Endothelial cell of umbilical vein (primary cell): Measurements from ENCODE around the gene DEUP1. TPM values are rescaled to one million over a fixed set of nuclear protein-coding genes. Genes with fewer than 3 reads are reported as not detected.

ENCODE experiments used
- BruUV-seq: library from RNA; stranded (reverse); fragments of 400-500 nt; replicated peaks from 2 replicates; lab custom pipeline; 2021; lab: Mats Ljungman, UMichigan
- CTCF ChIA-PET: fragments of 300-600, 350-600 bp; sonication (Branson Sonifier 250); formaldehyde crosslinking; loops from one replicate; lab custom pipeline; 2021; ENCODE audit warnings: antibody characterized with exemption, inconsistent platforms; lab: Charles Lee
- POLR2A ChIA-PET: fragments of 300-600, 350-600 bp; sonication (Branson Sonifier 250); formaldehyde crosslinking; loops from one replicate; lab custom pipeline; 2021; ENCODE audit warnings: antibody characterized with exemption, inconsistent platforms; lab: Charles Lee
- DNase-seq: peaks from one replicate; pipeline ENCODE4 v3.0.0-alpha.2; 2011; ENCODE audit warnings: low read depth, low spot score
- FAIRE-seq: peaks from 2 replicates; lab custom pipeline; 2011; peaks lifted over from hg19 to GRCh38; lab: Jason Lieb, UNC
- H2AFZ ChIP-seq: 2 replicates; pipeline ENCODE4 v1.6.0; 2012; ENCODE audit warnings: low read depth, low read length, control low read depth, inconsistent platforms
- H3K27ac ChIP-seq: 2 replicates; pipeline ENCODE4 v1.5.1; 2011; ENCODE audit warnings: low read depth, mild to moderate bottlenecking, control low read depth, low read length, moderate library complexity; ENCODE audit not compliant: insufficient read depth
- H3K27me3 ChIP-seq, 2 experiments: 2 replicates each; pipeline versions ENCODE4 v1.6.0 to v1.6.1; 2011; ENCODE audit warnings: low read length in 2 of 2, mixed read lengths in 1 of 2; ENCODE audit not compliant: control insufficient read depth in 2 of 2, insufficient read depth in 2 of 2
- H3K36me3 ChIP-seq, 2 experiments: 2 replicates in 1 of 2; 3 replicates in 1 of 2; pipeline ENCODE4 v1.5.1; 2011; ENCODE audit warnings: low read length in 2 of 2, mild to moderate bottlenecking in 1 of 2, moderate library complexity in 1 of 2; ENCODE audit not compliant: control insufficient read depth in 2 of 2, insufficient read depth in 2 of 2; ENCODE audit errors: extremely low read depth in 1 of 2
- H3K4me1 ChIP-seq: 3 replicates; pipeline ENCODE4 v1.5.1; 2011; ENCODE audit warnings: mild to moderate bottlenecking, low read length; ENCODE audit not compliant: control insufficient read depth, insufficient read depth; ENCODE audit errors: extremely low read depth
- H3K4me2 ChIP-seq: 2 replicates; pipeline ENCODE4 v1.6.1; 2011; ENCODE audit warnings: low read length, control low read depth, mixed read lengths; ENCODE audit not compliant: insufficient read depth
- H3K4me3 ChIP-seq, 3 experiments: fragments of 200-600 bp in 1 of 3; sonication (generic), shearing (Covaris generic) in 1 of 3; replicated peaks in 1 of 3; 2 replicates each; pipeline ENCODE4 v1.5.1; 2011 to 2016; ENCODE audit warnings: control low read depth in 3 of 3, low read length in 3 of 3, mild to moderate bottlenecking in 2 of 3, inconsistent platforms in 1 of 3, low read depth in 1 of 3, moderate library complexity in 1 of 3; ENCODE audit not compliant: insufficient read depth in 1 of 3
- H3K79me2 ChIP-seq: 2 replicates; pipeline ENCODE4 v1.6.0; 2012; ENCODE audit warnings: low read length, inconsistent platforms; ENCODE audit not compliant: control insufficient read depth, insufficient read depth
- H3K9ac ChIP-seq: replicated peaks from 2 replicates; pipeline ENCODE3; 2011; ENCODE audit warnings: low read length, control low read depth; ENCODE audit not compliant: insufficient read depth; ENCODE audit errors: extremely low read depth
- H3K9me1 ChIP-seq: replicated peaks from 3 replicates; pipeline ENCODE4 v1.6.0; 2011; ENCODE audit warnings: mild to moderate bottlenecking, low read length; ENCODE audit not compliant: control insufficient read depth, insufficient read depth; ENCODE audit errors: extremely low read depth
- H3K9me3 ChIP-seq: replicated peaks from 2 replicates; pipeline ENCODE4 v1.5.1; 2012; ENCODE audit warnings: low read length, inconsistent platforms; ENCODE audit not compliant: control insufficient read depth, insufficient read depth
- H4K20me1 ChIP-seq: replicated peaks from 2 replicates; pipeline ENCODE3; 2011; ENCODE audit warnings: mild to moderate bottlenecking, low read length; ENCODE audit not compliant: control insufficient read depth, insufficient read depth; ENCODE audit errors: extremely low read depth
- CTCF ChIP-seq, 2 donors: IDR thresholded peaks; 1 replicate in 1 of 2; 2 replicates in 1 of 2; pipeline ENCODE4 v1.5.1; 2011; ENCODE audit warnings: low read length in 2 of 2, mild to moderate bottlenecking in 2 of 2, moderate library complexity in 2 of 2, control low read depth in 1 of 2, inconsistent platforms in 1 of 2, low read depth in 1 of 2; ENCODE audit not compliant: insufficient read depth in 1 of 2; ENCODE audit errors: extremely low read depth in 1 of 2
- EZH2 ChIP-seq: IDR thresholded peaks from 2 replicates; pipeline ENCODE4 v1.6.1; 2012; ENCODE audit warnings: borderline replicate concordance, low read depth, mild to moderate bottlenecking, moderate library complexity, low read length, inconsistent platforms; ENCODE audit not compliant: severe bottlenecking
- FOS ChIP-seq: IDR thresholded peaks from 2 replicates; pipeline ENCODE4 v1.6.1; 2011; ENCODE audit warnings: mild to moderate bottlenecking, low read length, moderate library complexity, borderline replicate concordance; ENCODE audit not compliant: insufficient read depth
- GATA2 ChIP-seq: IDR thresholded peaks from 2 replicates; pipeline ENCODE4 v1.7.0; 2011; ENCODE audit warnings: low read depth, mild to moderate bottlenecking, moderate library complexity, mixed read lengths, low read length; ENCODE audit not compliant: insufficient read length, insufficient read depth
- JUN ChIP-seq: IDR thresholded peaks from 2 replicates; pipeline ENCODE4 v1.6.1; 2011; ENCODE audit warnings: borderline replicate concordance, low read depth; ENCODE audit not compliant: insufficient read length, insufficient read depth
- MAX ChIP-seq: IDR thresholded peaks from 2 replicates; pipeline ENCODE4 v1.6.1; 2011; ENCODE audit not compliant: insufficient read depth, insufficient read length
- MYC ChIP-seq: IDR thresholded peaks from one replicate; pipeline ENCODE4 v1.6.1; 2011; ENCODE audit warnings: mild to moderate bottlenecking, low read depth, low read length
- POLR2A ChIP-seq: IDR thresholded peaks from 2 replicates; pipeline ENCODE4 v1.6.1; 2012; ENCODE audit warnings: low read depth, mild to moderate bottlenecking, control low read depth, low read length
- POLR2AphosphoS5 ChIP-seq: IDR thresholded peaks from 2 replicates; pipeline ENCODE4 v1.6.1; 2012; ENCODE audit warnings: low read depth, mild to moderate bottlenecking, control low read depth, low read length, moderate library complexity; ENCODE audit not compliant: insufficient read depth
- dilution Hi-C: fragments of 300-500 bp; cut with MboI; formaldehyde crosslinking; loops from one replicate; pipeline ENCODE4 v1.15.0; 2019; ENCODE audit warnings: low sequenced_read_pairs; ENCODE audit not compliant: extremely low pct_ligation_motif_present
- intact Hi-C: fragments of 100-400 bp; cut with micrococcal nuclease; formaldehyde crosslinking; loops from one replicate; pipeline ENCODE4 v1.10.0; 2022
- polyA plus RNA-seq, 4 experiments: library from polyadenylated mRNA; depleted of rRNA in 3 of 4; stranded (reverse) in 3 of 4; unstranded in 1 of 4; fragments of >200 nt; gene quantifications; 2 replicates each; pipeline versions ENCODE4 v1.2.1 to v1.2.3, GENCODE V29; 2011 to 2012; ENCODE audit warnings: missing spikeins in 1 of 4
- total RNA-seq: library from RNA; stranded (reverse); gene quantifications from 2 replicates; pipeline ENCODE4 v1.2.3, GENCODE V29; 2021

DEUP1 gene
- total and polyA plus RNA-seq, 2 donors (not counting 3 experiments of a cell fraction or from before 2014, with no cell fraction given) = not detected

- H3K4me3 ChIP-seq = no peak overlapping the region
- H3K79me2 ChIP-seq = no peaks in the 10 kb centered on the region
- H3K9me1 ChIP-seq = no peaks in the 10 kb centered on the region
- FAIRE-seq = no peak
- H3K27me3 ChIP-seq = no peaks in the 10 kb centered on the region
- no TSS peak for BruUV-seq
- H3K9ac ChIP-seq = no peak overlapping the region
- no peaks in the 10 kb centered on the region for H3K9me3 ChIP-seq
- intact Hi-C loops (no loop called here), dilution Hi-C loops (no loop called here)
- H2AFZ ChIP-seq = no peak overlapping the region
- POLR2A ChIA-PET = no interaction called here
- H4K20me1 ChIP-seq = no peaks in the 10 kb centered on the region
- CTCF ChIA-PET = no interaction called here
- H3K4me2 ChIP-seq = no peak overlapping the region
- no peaks in the 10 kb centered on the region for H3K4me1 ChIP-seq
- TF ChIP-seq GATA2 (no peak), MAX (no peak), CTCF (IDR thresholded peaks at IDR 0.05; ENCODE audit: extremely low read depth in 1 of 2, insufficient read depth in 1 of 2, low read depth in 1 of 2, low read length in 2 of 2) (no peak), EZH2 (no peak), POLR2AphosphoS5 (no peak)
- H3K36me3 ChIP-seq = no peaks in the 10 kb centered on the region
- DNase-seq = no peak
- H3K27ac ChIP-seq = no peak overlapping the region
Observed at GRCh38 chr11:93467054-93467453, 136.5 kb downstream of the DEUP1 start.

- DNase-seq (no peak), FAIRE-seq (no peak)
- Histone ChIP-seq H3K4me1 (no peaks in the 10 kb centered on the region), H3K27me3 (no peaks in the 10 kb centered on the region), H3K4me3 (no peak overlapping the region), H3K79me2 (no peaks in the 10 kb centered on the region), H3K9ac (no peak overlapping the region), H3K9me1 (no peaks in the 10 kb centered on the region), H3K27ac (no peak overlapping the region), H3K4me2 (no peak overlapping the region), H4K20me1 (no peaks in the 10 kb centered on the region), H3K9me3 (no peaks in the 10 kb centered on the region), H2AFZ (no peak overlapping the region), H3K36me3 (no peaks in the 10 kb centered on the region)
- CTCF ChIA-PET = interaction anchor here (0.9 kb wide), 1 partner anchor 74 kb away, joined by 3 read pairs; no protein-coding TSS in a partner anchor
- dilution Hi-C loops (no loop called here), intact Hi-C loops (no loop called here)
- TF ChIP-seq EZH2 (no peak), GATA2 (no peak), POLR2A (no peak), CTCF (IDR thresholded peaks at IDR 0.05; ENCODE audit: extremely low read depth in 1 of 2, insufficient read depth in 1 of 2, low read depth in 1 of 2, low read length in 2 of 2) (no peak), MYC (no peak), MAX (no peak), POLR2AphosphoS5 (no peak), JUN (no peak), FOS (no peak)
- POLR2A ChIA-PET = no interaction called here
- no TSS peak for BruUV-seq
Observed at GRCh38 chr11:93468290-93468689, 137.7 kb downstream of the DEUP1 start.
